Adrenal gland (tissue), 12 donors: ENCODE measurements around the gene NR0B2. TPM values are rescaled to one million over a fixed set of nuclear protein-coding genes. Genes with fewer than 3 reads are reported as not detected.

ENCODE experiments used
- DNase-seq, 7 donors: peaks; one replicate each; pipeline ENCODE4 v3.0.0-alpha.2; 2019 to 2020
- H3K27ac ChIP-seq, 5 donors: fragments of 200-600 bp; sonication (generic) in 4 of 5; 1 replicate in 3 of 5; 2 replicates in 2 of 5; pipeline versions ENCODE4 v1.5.1 to v1.8.0; 2016 to 2020; ENCODE audit warnings: mild to moderate bottlenecking in 1 of 5
- H3K27me3 ChIP-seq: fragments of 200-600 bp; 2 replicates; pipeline ENCODE4 v1.8.0; 2021
- H3K36me3 ChIP-seq, 2 donors: fragments of 200-600 bp; replicated peaks in 1 of 2; 1 replicate in 1 of 2; 2 replicates in 1 of 2; pipeline versions ENCODE4 v1.5.1 to v1.8.0; 2018 to 2022
- H3K4me1 ChIP-seq, 2 donors: fragments of 200-600 bp; replicated peaks in 1 of 2; 1 replicate in 1 of 2; 2 replicates in 1 of 2; pipeline versions ENCODE4 v1.5.1 to v1.8.0; 2018 to 2021
- H3K4me3 ChIP-seq, 4 donors: fragments of 200-600 bp; sonication (generic) in 3 of 4; one replicate each; pipeline ENCODE4 v1.5.1; 2016 to 2018
- H3K9me3 ChIP-seq, 3 donors: fragments of 200-600 bp; sonication (generic) in 1 of 3; replicated peaks in 1 of 3; 1 replicate in 2 of 3; 2 replicates in 1 of 3; pipeline versions ENCODE4 v1.5.1 to v1.8.0; 2016 to 2021
- POLR2A ChIP-seq, 2 donors: fragments of 450-650 bp; IDR thresholded peaks; one replicate each; pipeline ENCODE4 v1.6.1; 2017; ENCODE audit warnings: antibody characterized with exemption in 2 of 2, mild to moderate bottlenecking in 2 of 2, moderate library complexity in 1 of 2
- WGBS, 4 donors: extraction: QIAGEN DNeasy Blood & Tissue Kit in 2 of 4; methylation state at CpG; one replicate each; pipeline versions ENCODE4 v1.1.5 to v1.1.7; 2013 to 2017; 5-methylcytosine and 5-hydroxymethylcytosine counted together
- intact Hi-C, 2 donors: fragments of 100-400 bp; cut with DNase I; formaldehyde crosslinking; loops; one replicate each; pipeline versions ENCODE4 v1.14.1 to v1.15.0; 2022 to 2023
- polyA plus RNA-seq, 3 donors: library from polyadenylated mRNA; stranded (reverse); fragments of 200-250 nt in 2 of 3; fragments of 350-450 nt in 1 of 3; fragmentation: Illumina TruSeq in 1 of 3; extraction: RNeasy Lipid Tissue Mini Kit (QIAGEN cat#74804) in 1 of 3; gene quantifications; one replicate each; pipeline ENCODE4 v1.2.3, GENCODE V29; 2013 to 2014
- total RNA-seq, 9 donors: library from RNA; depleted of rRNA in 4 of 9; stranded (reverse); fragments of >200 nt in 4 of 9; fragments of 120-200 nt in 1 of 9; fragmentation: NEBNext Ultra II Directional in 1 of 9; extraction: Animal tissue kit (Norgen Biotek cat#: 25700) in 1 of 9; gene quantifications; one replicate each; pipeline versions ENCODE4 v1.1.0 to v1.2.4, GENCODE V29; 2013 to 2023
- TF ChIP-seq, protein P1 (sequence below), 6 experiments: fragments of 450-650 bp in 4 of 6; fragments of 200-600 bp in 2 of 6; sonication (generic) in 1 of 6; IDR thresholded peaks; 1 replicate in 5 of 6; 2 replicates in 1 of 6; pipeline versions ENCODE4 v1.5.1 to v1.8.0; 2016 to 2021; ENCODE audit warnings: antibody characterized with exemption in 6 of 6, mild to moderate bottlenecking in 2 of 6, moderate library complexity in 1 of 6
- donor health status: healthy with polysubstance abuse.
- donor health status: Bipolar disorder and iron deficiency.
- donor health status: DM: yes; HTN: yes; CAD: no.
- donor health status: DM: no; HTN: no; CAD: no.
- donor health status: DM: no; HTN: no; CAD: no.
- donor health status: DM: yes; HTN: yes; CAD: no.

Gene NR0B2
- total and polyA plus RNA-seq, 12 donors: 7.1 to 62.7 (median 12.2) TPM

GRCh38 chr1:26922901-26923300 is 9.1 kb upstream of the NR0B2 start:
- Histone ChIP-seq H3K27ac (peak overlapping the region in 3 of 5 donors; percentile 87 to 93 (median 89)), H3K4me3 (peak overlapping the region in 2 of 4 donors; percentile 51 to 68), H3K27me3 (no peaks in the 10 kb centered on the region), H3K36me3 (peaks cover 0 to 37% of the 10 kb centered on the region in 2 donors), H3K9me3 (no peaks in the 10 kb centered on the region), H3K4me1 (peaks cover 17 to 33% of the 10 kb centered on the region in 2 donors)
- TF ChIP-seq POLR2A (IDR thresholded peaks at IDR 0.05): no peak
- TF ChIP-seq, protein P1, sequence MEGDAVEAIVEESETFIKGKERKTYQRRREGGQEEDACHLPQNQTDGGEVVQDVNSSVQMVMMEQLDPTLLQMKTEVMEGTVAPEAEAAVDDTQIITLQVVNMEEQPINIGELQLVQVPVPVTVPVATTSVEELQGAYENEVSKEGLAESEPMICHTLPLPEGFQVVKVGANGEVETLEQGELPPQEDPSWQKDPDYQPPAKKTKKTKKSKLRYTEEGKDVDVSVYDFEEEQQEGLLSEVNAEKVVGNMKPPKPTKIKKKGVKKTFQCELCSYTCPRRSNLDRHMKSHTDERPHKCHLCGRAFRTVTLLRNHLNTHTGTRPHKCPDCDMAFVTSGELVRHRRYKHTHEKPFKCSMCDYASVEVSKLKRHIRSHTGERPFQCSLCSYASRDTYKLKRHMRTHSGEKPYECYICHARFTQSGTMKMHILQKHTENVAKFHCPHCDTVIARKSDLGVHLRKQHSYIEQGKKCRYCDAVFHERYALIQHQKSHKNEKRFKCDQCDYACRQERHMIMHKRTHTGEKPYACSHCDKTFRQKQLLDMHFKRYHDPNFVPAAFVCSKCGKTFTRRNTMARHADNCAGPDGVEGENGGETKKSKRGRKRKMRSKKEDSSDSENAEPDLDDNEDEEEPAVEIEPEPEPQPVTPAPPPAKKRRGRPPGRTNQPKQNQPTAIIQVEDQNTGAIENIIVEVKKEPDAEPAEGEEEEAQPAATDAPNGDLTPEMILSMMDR (IDR thresholded peaks at IDR 0.05): no peak
- no peak for DNase-seq
- intact Hi-C loops: no loop called here
- 85 to 96% (median 93%) methylated on average over 3 of the region's 3 CpGs for WGBS, 4 donors

- no peak for DNase-seq
- no peaks in the 10 kb centered on the region for H3K27me3 ChIP-seq
- no peaks in the 10 kb centered on the region for H3K9me3 ChIP-seq
- no peak for TF ChIP-seq POLR2A (IDR thresholded peaks at IDR 0.05)
- TF ChIP-seq, protein P1 (IDR thresholded peaks at IDR 0.05): no peak
- peak overlapping the region; percentile 20 to 77 (median 60) for H3K4me3 ChIP-seq
- intact Hi-C loops: no loop called here
- H3K27ac ChIP-seq: peak overlapping the region in 4 of 5 donors; percentile 87 to 93 (median 88)
- H3K4me1 ChIP-seq: peaks cover 17 to 33% of the 10 kb centered on the region in 2 donors
- peaks cover 0 to 32% of the 10 kb centered on the region in 2 donors for H3K36me3 ChIP-seq
- WGBS, 4 donors: 10 to 40% (median 25%) methylated on average over 5 to 6 of the region's 6 CpGs
These were observed 8.6 kb upstream of the NR0B2 start for GRCh38 chr1:26922431-26922729.

GRCh38 chr1:26921540-26922430 is 8.0 kb upstream of the NR0B2 start, which contains the start of gene NUDC:
Gene NUDC, plus strand, starts transcription at chr1:26921743. Its CDS starts 106 bp downstream, at chr1:26921849.
- DNase-seq: peak; percentile 97 to 99 (median 98)
- Histone ChIP-seq H3K9me3 (no peaks in the 10 kb centered on the region), H3K4me3 (peak within 1 kb of the TSS; percentile 20 to 77 (median 60)), H3K27ac (peak within 1 kb of the TSS; percentile 29 to 93 (median 88)), H3K4me1 (peaks cover 17 to 33% of the 10 kb centered on the region in 2 donors), H3K27me3 (no peaks in the 10 kb centered on the region), H3K36me3 (peaks cover 0 to 30% of the 10 kb centered on the region in 2 donors)
- intact Hi-C loops: no loop called here
- TF ChIP-seq, protein P1 (IDR thresholded peaks at IDR 0.05): no peak
- peak; percentile 78 to 93 for TF ChIP-seq POLR2A (IDR thresholded peaks at IDR 0.05)
- 0 to 2% (median 1%) methylated on average over 27 to 83 of the region's 83 CpGs for WGBS, 4 donors

DNA sequence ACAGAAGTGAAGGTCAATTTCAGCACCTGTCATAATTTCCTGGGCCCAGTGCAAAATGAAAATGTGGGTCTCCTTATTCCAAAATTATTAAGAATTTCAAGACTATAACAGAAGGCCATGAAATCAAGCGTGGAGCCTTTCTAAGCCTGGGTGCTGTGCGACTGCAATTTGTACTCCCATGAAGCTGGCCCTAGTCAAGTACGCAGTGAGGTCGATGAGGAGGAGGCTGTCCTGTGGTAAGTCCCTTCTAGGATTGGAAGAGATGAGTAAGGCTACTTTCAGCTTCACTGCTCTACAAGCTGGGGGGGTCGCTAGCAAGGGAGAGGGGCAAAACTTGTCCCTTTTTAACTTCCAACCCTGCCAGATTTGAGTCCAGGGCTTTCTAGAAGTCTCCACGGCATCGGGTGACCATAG is 7.4 kb upstream of the NR0B2 start:
- intact Hi-C loops: no loop called here
- no peak for DNase-seq
- no peak for TF ChIP-seq POLR2A (IDR thresholded peaks at IDR 0.05)
- TF ChIP-seq, protein P1 (IDR thresholded peaks at IDR 0.05): no peak
- H3K27me3 ChIP-seq: no peaks in the 10 kb centered on the region
- H3K36me3 ChIP-seq: peaks cover 0 to 24% of the 10 kb centered on the region in 2 donors
- H3K27ac ChIP-seq: peak overlapping the region in 3 of 5 donors; percentile 87 to 93 (median 88)
- peak overlapping the region in 1 of 4 donors; percentile 51 for H3K4me3 ChIP-seq
- no peaks in the 10 kb centered on the region for H3K9me3 ChIP-seq
- H3K4me1 ChIP-seq: peaks cover 17 to 31% of the 10 kb centered on the region in 2 donors
- 19 to 39% (median 26%) methylated on average over 5 to 7 of the region's 7 CpGs for WGBS, 4 donors
